Ishikawa (cell line): ENCODE results near the gene VGF.
A peak's percentile ranks its signal among the peaks of the same experiment; 100 is the strongest.

Source experiments
- CEBPB ChIP-seq: IDR thresholded peaks from 2 replicates; pipeline ENCODE4 v1.6.1; 2012
- CREB1 ChIP-seq: IDR thresholded peaks from 2 replicates; pipeline ENCODE4 v1.6.1; 2012; ENCODE audit warnings: low read depth
- EGR1 ChIP-seq: IDR thresholded peaks from 2 replicates; pipeline ENCODE4 v1.6.1; 2012
- EP300 ChIP-seq: IDR thresholded peaks from 2 replicates; pipeline ENCODE4 v1.6.1; 2012; ENCODE audit warnings: borderline replicate concordance
- FOXM1 ChIP-seq: IDR thresholded peaks from 2 replicates; pipeline ENCODE4 v1.6.1; 2012; ENCODE audit warnings: low read depth, borderline replicate concordance
- MAX ChIP-seq: IDR thresholded peaks from 2 replicates; pipeline ENCODE4 v1.6.1; 2012
- NFIC ChIP-seq: IDR thresholded peaks from 2 replicates; pipeline ENCODE4 v1.6.1; 2012
- RAD21 ChIP-seq: IDR thresholded peaks from 2 replicates; pipeline ENCODE4 v1.6.1; 2012; ENCODE audit warnings: low read depth
- REST ChIP-seq: IDR thresholded peaks from 2 replicates; pipeline ENCODE4 v1.6.1; 2012; ENCODE audit warnings: low read depth, mild to moderate bottlenecking
- TAF1 ChIP-seq: IDR thresholded peaks from 2 replicates; pipeline ENCODE4 v1.6.1; 2012; ENCODE audit warnings: low read depth, mild to moderate bottlenecking
- TCF12 ChIP-seq: IDR thresholded peaks from 2 replicates; pipeline ENCODE4 v1.6.1; 2012; ENCODE audit warnings: low read depth
- TEAD4 ChIP-seq: IDR thresholded peaks from 2 replicates; pipeline ENCODE4 v1.6.1; 2012
- USF1 ChIP-seq: IDR thresholded peaks from 2 replicates; pipeline ENCODE4 v1.6.1; 2012
- YY1 ChIP-seq: IDR thresholded peaks from 2 replicates; pipeline ENCODE4 v1.6.1; 2012; ENCODE audit warnings: low read depth
- ZBTB7A ChIP-seq: IDR thresholded peaks from 2 replicates; pipeline ENCODE4 v1.6.1; 2012; ENCODE audit warnings: low read depth

VGF gene

DNA sequence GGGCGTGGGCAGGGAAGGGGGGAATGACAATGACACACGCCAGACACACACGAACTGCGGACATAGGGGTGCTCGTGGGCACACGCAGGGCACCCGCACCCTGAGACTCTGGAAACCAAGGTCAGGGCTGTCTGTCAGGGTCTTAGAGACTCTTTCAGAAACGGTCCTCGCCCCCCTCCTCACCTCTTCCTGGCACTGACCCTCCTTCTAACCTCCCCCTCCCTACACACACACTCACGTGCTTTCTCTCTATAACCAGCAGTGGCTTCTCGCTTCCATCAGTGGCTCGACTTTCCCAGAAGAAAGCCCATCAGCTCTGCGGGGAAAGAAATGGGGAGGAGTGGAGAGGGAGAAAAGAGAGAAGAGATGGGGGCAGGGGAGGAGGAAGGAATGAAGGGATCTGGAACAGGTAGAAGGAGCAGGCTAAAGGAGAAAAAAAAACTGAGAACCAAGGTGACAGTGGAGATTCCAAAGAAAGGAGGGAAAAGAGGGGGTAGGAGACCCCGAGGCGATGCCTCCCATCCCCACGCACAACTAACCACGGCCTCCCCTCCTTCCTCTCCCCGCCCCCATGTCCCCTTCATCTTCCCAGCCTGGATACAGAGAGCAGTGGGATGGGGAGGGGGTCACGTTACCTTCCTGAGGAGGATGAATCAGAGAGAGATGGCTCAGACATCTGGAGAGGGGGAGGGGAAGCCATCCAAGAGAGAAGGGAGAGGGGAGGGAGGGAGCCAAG is 1.7 kb upstream of the VGF start:
- TF ChIP-seq NFIC (no peak), REST (no peak), YY1 (no peak), MAX (no peak), RAD21 (no peak), EP300 (no peak), TCF12 (no peak), USF1 (no peak), ZBTB7A (no peak), TEAD4 (no peak), EGR1 (no peak), CEBPB (no peak), CREB1 (no peak), FOXM1 (no peak)

DNA sequence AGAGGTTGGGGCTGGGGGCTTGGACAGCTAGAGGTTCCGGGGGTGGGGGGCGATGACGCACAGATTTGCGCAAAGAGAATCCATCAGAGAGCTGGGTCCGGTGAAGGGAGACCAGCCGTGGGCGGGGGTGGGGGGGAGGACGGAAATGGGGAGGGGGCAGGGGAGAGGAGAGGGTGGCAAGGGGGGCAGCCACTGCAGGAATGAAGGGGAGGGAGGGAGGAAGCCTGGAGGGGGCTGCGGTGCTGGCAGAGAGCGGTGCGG is 1.2 kb upstream of the VGF start:
- TF ChIP-seq YY1 (no peak), CREB1 (no peak), CEBPB (no peak), TAF1 (no peak)

DNA sequence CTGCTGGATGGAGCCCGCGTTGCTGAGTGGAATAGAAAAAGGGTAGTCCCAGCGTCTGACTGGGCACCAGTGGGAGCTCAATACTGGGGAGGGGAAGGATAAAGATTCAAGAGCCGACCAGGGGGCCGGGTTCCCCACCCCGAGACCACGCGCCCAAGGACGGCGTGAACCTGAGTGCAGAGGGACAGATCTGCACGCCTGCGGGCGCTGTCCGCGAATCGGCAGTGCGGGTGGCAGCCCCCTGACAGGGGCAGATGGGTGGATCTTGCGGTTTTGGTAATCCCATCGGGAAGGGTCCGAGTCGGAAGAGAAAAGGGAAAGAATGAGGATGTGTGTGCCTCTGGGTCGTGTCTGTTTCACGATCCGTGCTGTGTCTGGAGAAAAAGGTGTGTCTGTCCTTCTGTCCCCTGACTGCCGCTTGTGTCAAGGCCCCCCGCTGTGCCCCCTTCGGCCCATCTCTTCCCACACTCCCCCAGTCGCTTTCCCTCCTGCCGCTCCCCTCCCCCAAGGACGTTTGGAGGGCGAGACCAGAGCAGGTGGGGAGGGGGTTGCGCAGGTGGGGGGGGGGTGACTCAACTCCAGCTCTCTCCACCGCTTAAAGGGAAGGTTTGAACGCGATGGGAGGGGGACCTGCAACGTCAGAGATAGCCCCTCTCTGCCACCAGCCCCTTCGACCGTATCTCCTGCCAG is 734 bp upstream of the VGF start:
- no peak for TF ChIP-seq REST
- TF ChIP-seq USF1: no peak
- no peak for TF ChIP-seq EGR1
- no peak for TF ChIP-seq FOXM1
- no peak for TF ChIP-seq EP300

DNA sequence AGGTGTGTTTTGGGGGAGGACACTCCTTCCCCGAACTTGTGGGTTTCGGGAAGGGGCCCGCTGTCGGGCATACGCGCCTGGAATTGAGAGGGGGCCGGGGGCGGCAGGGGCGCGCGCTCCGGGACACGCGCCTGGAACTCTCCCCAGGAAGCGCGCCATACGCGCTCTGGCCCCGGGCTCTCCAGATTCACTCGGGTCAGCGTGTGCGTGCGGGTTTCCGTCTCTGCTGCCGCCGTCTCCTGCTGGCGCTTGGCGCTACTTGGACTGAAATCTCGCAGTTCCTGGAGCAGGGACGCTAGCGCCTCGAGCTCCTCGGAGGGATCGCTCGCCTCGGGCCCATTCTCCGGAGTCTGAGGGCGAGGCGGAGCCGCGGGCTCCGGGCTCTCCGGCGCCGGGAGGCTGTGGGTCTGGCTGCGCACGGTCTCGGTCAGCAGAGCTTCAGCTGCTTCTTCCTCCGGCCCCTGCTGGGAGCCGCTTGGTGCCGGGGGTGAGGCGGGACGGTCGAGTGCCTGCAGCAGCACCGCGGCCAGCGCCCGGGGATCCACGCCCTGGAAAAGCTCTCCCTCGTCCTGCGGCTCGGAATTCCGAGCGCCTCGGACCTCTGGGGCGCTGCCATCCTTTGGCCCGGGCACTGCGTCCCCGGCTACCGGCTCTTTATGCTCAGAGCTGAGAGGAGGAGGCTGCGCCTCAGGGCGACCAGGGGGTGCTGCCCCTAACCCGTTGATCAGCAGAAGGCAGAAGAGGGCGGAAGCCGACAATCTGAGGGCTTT is 1.1 kb downstream of the VGF start:
- TF ChIP-seq TAF1: no peak
- no peak for TF ChIP-seq ZBTB7A
- no peak for TF ChIP-seq CREB1
- peak; percentile 94 for TF ChIP-seq REST
- no peak for TF ChIP-seq EP300
- TF ChIP-seq EGR1: no peak
- TF ChIP-seq FOXM1: no peak
- TF ChIP-seq NFIC: no peak
- no peak for TF ChIP-seq USF1
- peak; percentile 38; the same call in 1 of the 2 replicates for TF ChIP-seq TEAD4
- TF ChIP-seq TCF12: no peak
- TF ChIP-seq YY1: no peak
- no peak for TF ChIP-seq CEBPB
- peak; percentile 67 for TF ChIP-seq MAX
